Neural cell (in vitro differentiated cells): Measurements from ENCODE around the gene SORD.

Experiments
- CTCF ChIP-seq: fragments of 450-650 bp; IDR thresholded peaks from 2 replicates; pipeline ENCODE4 v1.5.1; 2014; ENCODE audit warnings: antibody characterized with exemption, mild to moderate bottlenecking, moderate library complexity; ENCODE audit not compliant: poor library complexity, severe bottlenecking
- EZH2 ChIP-seq: fragments of 200-600, 300-800 bp; shearing (Covaris generic), sonication (generic); IDR thresholded peaks from 2 replicates; pipeline ENCODE4 v1.6.1; 2014; ENCODE audit warnings: antibody characterized with exemption, low read length, borderline replicate concordance, mild to moderate bottlenecking; ENCODE audit not compliant: insufficient read depth, poor library complexity, severe bottlenecking
- REST ChIP-seq: IDR thresholded peaks from 2 replicates; pipeline ENCODE4 v1.6.1; 2012; ENCODE audit warnings: borderline replicate concordance

DNA sequence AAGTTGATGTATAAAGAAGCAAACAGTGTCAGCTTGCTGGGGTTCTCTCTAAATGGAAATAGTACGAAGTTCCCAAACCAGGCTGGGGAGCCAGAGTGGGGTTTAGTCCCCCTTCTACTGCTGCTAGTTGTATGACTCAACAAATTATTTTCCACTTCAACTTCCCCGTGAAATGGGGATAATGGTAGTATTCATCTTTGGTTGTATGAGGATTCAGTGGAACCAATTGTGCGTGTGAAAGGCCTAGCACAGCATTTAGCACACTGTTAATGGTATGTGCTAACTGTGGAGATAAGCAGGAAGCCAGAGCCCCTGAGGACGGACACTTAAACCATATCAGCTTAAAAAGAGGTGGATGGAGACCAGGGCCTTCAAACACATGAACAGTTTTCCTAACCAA lies 4.2 kb downstream of the SORD start:
- TF ChIP-seq CTCF = no peak
- no peak for TF ChIP-seq EZH2
- TF ChIP-seq REST = no peak
